ENCODE measurements around the gene GCK. TPM values are rescaled to one million over a fixed set of nuclear protein-coding genes. Genes with fewer than 3 reads are reported as not detected.

GCK gene
- total RNA-seq, result 13.8 TPM

GRCh38 chr7:44189286-44189992, at the start of gene GCK:
TSS of gene GCK (minus strand) at chr7:44189439. CDS start at chr7:44188953, 486 bp downstream.

GRCh38 chr7:44200699-44201461, 11.6 kb upstream of the GCK start, which contains the start of gene YKT6:
TSS of gene YKT6 (plus strand) at chr7:44200978. CDS start at chr7:44201136, 158 bp downstream.

GRCh38 chr7:44141221-44141850, 47.9 kb downstream of the GCK start, which contains the start of gene MYL7:
TSS of gene MYL7 (minus strand) at chr7:44141332. CDS start at chr7:44141305, 27 bp downstream.

GRCh38 chr7:44123190-44124003, 65.8 kb downstream of the GCK start, which contains the start of gene POLD2:
TSS of gene POLD2 (minus strand) at chr7:44123548. CDS start at chr7:44122053, 1,495 bp downstream.

GRCh38 chr7:44103923-44104859, 85.0 kb downstream of the GCK start, which contains the start of gene AEBP1:
TSS of gene AEBP1 (plus strand) at chr7:44104345. CDS start at chr7:44104666, 321 bp downstream.

Small RNAs within 50 kb of the gene (small RNA-seq; reads per million reads assigned to genes)
- gene RNA5SP230, result not detected

Other genes starting within 250 kb of the GCK start
- not detected for gene SPDYE1, start 191.5 kb downstream of the GCK start, total RNA-seq
- 56.1 TPM for gene DBNL, start 144.7 kb downstream of the GCK start, total RNA-seq
- 16.4 TPM for gene PGAM2, start 123.9 kb downstream of the GCK start, total RNA-seq
- 8.8 TPM for gene POLM, start 106.9 kb downstream of the GCK start, total RNA-seq
- gene AEBP1, start 85.1 kb downstream of the GCK start, total RNA-seq, result 9.7 TPM
- 52.6 TPM for gene POLD2, start 65.9 kb downstream of the GCK start, total RNA-seq
- not detected for gene MYL7, start 48.1 kb downstream of the GCK start, total RNA-seq
- gene YKT6, start 11.5 kb upstream of the GCK start, total RNA-seq, result 74.3 TPM
- 112 TPM for gene CAMK2B, start 136.2 kb upstream of the GCK start, total RNA-seq